ENCODE measurements around the gene DYNLT4. TPM values are rescaled to one million over a fixed set of nuclear protein-coding genes. Genes with fewer than 3 reads are reported as not detected.

Gene DYNLT4
- total RNA-seq, 1 experiment from 2014 or later: 0.31 TPM

DNA sequence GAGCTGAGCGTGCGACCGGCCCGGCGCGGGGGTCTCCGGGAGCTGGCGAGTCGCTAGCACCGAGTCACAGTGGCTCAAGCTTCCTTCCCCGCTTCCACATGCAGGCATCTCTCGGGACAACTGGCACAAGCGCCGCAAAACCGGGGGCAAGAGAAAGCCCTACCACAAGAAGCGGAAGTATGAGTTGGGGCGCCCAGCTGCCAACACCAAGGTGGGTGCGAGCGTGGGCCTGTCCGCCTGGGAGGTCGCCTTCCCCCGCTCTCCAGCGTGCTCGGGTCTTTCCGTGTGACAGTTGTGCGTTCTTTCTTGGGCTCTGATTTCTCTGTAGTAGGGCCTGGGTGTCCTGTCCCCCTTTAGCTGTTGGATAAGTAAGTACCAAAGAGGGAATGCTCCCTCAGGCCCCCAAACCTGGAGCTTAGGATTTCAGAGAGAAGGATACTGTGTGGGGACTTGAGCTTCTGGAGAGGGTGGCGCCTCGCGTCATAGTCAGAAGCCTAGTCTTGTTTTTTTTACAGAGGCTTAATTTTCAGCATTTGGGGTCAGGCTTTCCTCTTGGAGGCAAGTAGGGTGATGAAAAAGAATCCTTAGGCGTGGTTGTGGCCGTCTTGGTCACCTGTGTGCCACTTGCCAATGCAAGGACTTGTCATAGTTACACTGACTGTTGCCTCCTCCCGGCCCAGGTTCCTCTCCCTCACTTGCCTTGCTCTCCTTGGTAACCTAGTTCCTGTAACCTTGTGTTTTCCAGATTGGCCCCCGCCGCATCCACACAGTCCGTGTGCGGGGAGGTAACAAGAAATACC lies 31.0 kb downstream of the DYNLT4 start (continued):
- TF ChIP-seq, protein P1, sequence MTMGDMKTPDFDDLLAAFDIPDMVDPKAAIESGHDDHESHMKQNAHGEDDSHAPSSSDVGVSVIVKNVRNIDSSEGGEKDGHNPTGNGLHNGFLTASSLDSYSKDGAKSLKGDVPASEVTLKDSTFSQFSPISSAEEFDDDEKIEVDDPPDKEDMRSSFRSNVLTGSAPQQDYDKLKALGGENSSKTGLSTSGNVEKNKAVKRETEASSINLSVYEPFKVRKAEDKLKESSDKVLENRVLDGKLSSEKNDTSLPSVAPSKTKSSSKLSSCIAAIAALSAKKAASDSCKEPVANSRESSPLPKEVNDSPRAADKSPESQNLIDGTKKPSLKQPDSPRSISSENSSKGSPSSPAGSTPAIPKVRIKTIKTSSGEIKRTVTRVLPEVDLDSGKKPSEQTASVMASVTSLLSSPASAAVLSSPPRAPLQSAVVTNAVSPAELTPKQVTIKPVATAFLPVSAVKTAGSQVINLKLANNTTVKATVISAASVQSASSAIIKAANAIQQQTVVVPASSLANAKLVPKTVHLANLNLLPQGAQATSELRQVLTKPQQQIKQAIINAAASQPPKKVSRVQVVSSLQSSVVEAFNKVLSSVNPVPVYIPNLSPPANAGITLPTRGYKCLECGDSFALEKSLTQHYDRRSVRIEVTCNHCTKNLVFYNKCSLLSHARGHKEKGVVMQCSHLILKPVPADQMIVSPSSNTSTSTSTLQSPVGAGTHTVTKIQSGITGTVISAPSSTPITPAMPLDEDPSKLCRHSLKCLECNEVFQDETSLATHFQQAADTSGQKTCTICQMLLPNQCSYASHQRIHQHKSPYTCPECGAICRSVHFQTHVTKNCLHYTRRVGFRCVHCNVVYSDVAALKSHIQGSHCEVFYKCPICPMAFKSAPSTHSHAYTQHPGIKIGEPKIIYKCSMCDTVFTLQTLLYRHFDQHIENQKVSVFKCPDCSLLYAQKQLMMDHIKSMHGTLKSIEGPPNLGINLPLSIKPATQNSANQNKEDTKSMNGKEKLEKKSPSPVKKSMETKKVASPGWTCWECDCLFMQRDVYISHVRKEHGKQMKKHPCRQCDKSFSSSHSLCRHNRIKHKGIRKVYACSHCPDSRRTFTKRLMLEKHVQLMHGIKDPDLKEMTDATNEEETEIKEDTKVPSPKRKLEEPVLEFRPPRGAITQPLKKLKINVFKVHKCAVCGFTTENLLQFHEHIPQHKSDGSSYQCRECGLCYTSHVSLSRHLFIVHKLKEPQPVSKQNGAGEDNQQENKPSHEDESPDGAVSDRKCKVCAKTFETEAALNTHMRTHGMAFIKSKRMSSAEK (CRISPR knock-in tag; IDR thresholded peaks at IDR 0.05; ENCODE audit: borderline replicate concordance): no peak
- TF ChIP-seq MYBL2 (CRISPR knock-in tag; IDR thresholded peaks at IDR 0.05): no peak
- TF ChIP-seq SP1 (CRISPR knock-in tag; conservative IDR thresholded peaks at IDR 0.05): no peak
- TF ChIP-seq, protein P2, sequence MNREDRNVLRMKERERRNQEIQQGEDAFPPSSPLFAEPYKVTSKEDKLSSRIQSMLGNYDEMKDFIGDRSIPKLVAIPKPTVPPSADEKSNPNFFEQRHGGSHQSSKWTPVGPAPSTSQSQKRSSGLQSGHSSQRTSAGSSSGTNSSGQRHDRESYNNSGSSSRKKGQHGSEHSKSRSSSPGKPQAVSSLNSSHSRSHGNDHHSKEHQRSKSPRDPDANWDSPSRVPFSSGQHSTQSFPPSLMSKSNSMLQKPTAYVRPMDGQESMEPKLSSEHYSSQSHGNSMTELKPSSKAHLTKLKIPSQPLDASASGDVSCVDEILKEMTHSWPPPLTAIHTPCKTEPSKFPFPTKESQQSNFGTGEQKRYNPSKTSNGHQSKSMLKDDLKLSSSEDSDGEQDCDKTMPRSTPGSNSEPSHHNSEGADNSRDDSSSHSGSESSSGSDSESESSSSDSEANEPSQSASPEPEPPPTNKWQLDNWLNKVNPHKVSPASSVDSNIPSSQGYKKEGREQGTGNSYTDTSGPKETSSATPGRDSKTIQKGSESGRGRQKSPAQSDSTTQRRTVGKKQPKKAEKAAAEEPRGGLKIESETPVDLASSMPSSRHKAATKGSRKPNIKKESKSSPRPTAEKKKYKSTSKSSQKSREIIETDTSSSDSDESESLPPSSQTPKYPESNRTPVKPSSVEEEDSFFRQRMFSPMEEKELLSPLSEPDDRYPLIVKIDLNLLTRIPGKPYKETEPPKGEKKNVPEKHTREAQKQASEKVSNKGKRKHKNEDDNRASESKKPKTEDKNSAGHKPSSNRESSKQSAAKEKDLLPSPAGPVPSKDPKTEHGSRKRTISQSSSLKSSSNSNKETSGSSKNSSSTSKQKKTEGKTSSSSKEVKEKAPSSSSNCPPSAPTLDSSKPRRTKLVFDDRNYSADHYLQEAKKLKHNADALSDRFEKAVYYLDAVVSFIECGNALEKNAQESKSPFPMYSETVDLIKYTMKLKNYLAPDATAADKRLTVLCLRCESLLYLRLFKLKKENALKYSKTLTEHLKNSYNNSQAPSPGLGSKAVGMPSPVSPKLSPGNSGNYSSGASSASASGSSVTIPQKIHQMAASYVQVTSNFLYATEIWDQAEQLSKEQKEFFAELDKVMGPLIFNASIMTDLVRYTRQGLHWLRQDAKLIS (CRISPR knock-in tag; IDR thresholded peaks at IDR 0.05; ENCODE audit: borderline replicate concordance): no peak
- TF ChIP-seq ZNF138 (CRISPR knock-in tag; conservative IDR thresholded peaks at IDR 0.05): no peak
- TF ChIP-seq, protein P3, sequence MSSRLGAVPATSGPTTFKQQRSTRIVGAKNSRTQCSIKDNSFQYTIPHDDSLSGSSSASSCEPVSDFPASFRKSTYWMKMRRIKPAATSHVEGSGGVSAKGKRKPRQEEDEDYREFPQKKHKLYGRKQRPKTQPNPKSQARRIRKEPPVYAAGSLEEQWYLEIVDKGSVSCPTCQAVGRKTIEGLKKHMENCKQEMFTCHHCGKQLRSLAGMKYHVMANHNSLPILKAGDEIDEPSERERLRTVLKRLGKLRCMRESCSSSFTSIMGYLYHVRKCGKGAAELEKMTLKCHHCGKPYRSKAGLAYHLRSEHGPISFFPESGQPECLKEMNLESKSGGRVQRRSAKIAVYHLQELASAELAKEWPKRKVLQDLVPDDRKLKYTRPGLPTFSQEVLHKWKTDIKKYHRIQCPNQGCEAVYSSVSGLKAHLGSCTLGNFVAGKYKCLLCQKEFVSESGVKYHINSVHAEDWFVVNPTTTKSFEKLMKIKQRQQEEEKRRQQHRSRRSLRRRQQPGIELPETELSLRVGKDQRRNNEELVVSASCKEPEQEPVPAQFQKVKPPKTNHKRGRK (CRISPR knock-in tag; IDR thresholded peaks at IDR 0.05; ENCODE audit: borderline replicate concordance): no peak
- TF ChIP-seq, protein P4, sequence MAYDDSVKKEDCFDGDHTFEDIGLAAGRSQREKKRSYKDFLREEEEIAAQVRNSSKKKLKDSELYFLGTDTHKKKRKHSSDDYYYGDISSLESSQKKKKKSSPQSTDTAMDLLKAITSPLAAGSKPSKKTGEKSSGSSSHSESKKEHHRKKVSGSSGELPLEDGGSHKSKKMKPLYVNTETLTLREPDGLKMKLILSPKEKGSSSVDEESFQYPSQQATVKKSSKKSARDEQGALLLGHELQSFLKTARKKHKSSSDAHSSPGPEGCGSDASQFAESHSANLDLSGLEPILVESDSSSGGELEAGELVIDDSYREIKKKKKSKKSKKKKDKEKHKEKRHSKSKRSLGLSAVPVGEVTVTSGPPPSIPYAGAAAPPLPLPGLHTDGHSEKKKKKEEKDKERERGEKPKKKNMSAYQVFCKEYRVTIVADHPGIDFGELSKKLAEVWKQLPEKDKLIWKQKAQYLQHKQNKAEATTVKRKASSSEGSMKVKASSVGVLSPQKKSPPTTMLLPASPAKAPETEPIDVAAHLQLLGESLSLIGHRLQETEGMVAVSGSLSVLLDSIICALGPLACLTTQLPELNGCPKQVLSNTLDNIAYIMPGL (CRISPR knock-in tag; IDR thresholded peaks at IDR 0.05): peak; percentile 30; the same call in 1 of the 2 replicates
- TF ChIP-seq, protein P5, sequence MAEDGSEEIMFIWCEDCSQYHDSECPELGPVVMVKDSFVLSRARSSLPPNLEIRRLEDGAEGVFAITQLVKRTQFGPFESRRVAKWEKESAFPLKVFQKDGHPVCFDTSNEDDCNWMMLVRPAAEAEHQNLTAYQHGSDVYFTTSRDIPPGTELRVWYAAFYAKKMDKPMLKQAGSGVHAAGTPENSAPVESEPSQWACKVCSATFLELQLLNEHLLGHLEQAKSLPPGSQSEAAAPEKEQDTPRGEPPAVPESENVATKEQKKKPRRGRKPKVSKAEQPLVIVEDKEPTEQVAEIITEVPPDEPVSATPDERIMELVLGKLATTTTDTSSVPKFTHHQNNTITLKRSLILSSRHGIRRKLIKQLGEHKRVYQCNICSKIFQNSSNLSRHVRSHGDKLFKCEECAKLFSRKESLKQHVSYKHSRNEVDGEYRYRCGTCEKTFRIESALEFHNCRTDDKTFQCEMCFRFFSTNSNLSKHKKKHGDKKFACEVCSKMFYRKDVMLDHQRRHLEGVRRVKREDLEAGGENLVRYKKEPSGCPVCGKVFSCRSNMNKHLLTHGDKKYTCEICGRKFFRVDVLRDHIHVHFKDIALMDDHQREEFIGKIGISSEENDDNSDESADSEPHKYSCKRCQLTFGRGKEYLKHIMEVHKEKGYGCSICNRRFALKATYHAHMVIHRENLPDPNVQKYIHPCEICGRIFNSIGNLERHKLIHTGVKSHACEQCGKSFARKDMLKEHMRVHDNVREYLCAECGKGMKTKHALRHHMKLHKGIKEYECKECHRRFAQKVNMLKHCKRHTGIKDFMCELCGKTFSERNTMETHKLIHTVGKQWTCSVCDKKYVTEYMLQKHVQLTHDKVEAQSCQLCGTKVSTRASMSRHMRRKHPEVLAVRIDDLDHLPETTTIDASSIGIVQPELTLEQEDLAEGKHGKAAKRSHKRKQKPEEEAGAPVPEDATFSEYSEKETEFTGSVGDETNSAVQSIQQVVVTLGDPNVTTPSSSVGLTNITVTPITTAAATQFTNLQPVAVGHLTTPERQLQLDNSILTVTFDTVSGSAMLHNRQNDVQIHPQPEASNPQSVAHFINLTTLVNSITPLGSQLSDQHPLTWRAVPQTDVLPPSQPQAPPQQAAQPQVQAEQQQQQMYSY (CRISPR knock-in tag; IDR thresholded peaks at IDR 0.05): no peak
- TF ChIP-seq RORB (CRISPR knock-in tag; IDR thresholded peaks at IDR 0.05): no peak
- TF ChIP-seq OVOL2 (CRISPR knock-in tag; IDR thresholded peaks at IDR 0.05; ENCODE audit: borderline replicate concordance): no peak
- TF ChIP-seq ZNF121 (CRISPR knock-in tag; IDR thresholded peaks at IDR 0.05): no peak
- 0 out of 2 replicates have a peak, but pooled peaks have one; percentile 2 for TF ChIP-seq KAT7 (CRISPR knock-in tag; IDR thresholded peaks at IDR 0.05; ENCODE audit: borderline replicate concordance)
- no peak for TF ChIP-seq FOXK1 (CRISPR knock-in tag; IDR thresholded peaks at IDR 0.05)
- TF ChIP-seq ZNF263 (CRISPR knock-in tag; IDR thresholded peaks at IDR 0.05; ENCODE audit: low read depth): no peak
- TF ChIP-seq, protein P6, sequence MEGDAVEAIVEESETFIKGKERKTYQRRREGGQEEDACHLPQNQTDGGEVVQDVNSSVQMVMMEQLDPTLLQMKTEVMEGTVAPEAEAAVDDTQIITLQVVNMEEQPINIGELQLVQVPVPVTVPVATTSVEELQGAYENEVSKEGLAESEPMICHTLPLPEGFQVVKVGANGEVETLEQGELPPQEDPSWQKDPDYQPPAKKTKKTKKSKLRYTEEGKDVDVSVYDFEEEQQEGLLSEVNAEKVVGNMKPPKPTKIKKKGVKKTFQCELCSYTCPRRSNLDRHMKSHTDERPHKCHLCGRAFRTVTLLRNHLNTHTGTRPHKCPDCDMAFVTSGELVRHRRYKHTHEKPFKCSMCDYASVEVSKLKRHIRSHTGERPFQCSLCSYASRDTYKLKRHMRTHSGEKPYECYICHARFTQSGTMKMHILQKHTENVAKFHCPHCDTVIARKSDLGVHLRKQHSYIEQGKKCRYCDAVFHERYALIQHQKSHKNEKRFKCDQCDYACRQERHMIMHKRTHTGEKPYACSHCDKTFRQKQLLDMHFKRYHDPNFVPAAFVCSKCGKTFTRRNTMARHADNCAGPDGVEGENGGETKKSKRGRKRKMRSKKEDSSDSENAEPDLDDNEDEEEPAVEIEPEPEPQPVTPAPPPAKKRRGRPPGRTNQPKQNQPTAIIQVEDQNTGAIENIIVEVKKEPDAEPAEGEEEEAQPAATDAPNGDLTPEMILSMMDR (IDR thresholded peaks at IDR 0.05): no peak
- TF ChIP-seq, protein P7, sequence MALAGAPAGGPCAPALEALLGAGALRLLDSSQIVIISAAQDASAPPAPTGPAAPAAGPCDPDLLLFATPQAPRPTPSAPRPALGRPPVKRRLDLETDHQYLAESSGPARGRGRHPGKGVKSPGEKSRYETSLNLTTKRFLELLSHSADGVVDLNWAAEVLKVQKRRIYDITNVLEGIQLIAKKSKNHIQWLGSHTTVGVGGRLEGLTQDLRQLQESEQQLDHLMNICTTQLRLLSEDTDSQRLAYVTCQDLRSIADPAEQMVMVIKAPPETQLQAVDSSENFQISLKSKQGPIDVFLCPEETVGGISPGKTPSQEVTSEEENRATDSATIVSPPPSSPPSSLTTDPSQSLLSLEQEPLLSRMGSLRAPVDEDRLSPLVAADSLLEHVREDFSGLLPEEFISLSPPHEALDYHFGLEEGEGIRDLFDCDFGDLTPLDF (CRISPR knock-in tag; IDR thresholded peaks at IDR 0.05): no peak
- TF ChIP-seq GABPB1 (CRISPR knock-in tag; IDR thresholded peaks at IDR 0.05): no peak
- TF ChIP-seq ZBTB21 (CRISPR knock-in tag; IDR thresholded peaks at IDR 0.05; ENCODE audit: borderline replicate concordance): no peak
- 0 out of 2 replicates have a peak, but pooled peaks have one; percentile 2 for TF ChIP-seq TCF7 (CRISPR knock-in tag; IDR thresholded peaks at IDR 0.05; ENCODE audit: low read depth)

Measured in WTC11 (cell line).